SK-N-SH treated with all-trans-retinoic acid at 6 μM for 48 hours (cell line): ENCODE results near the gene ZBTB34.

Experiments
- ARNTL ChIP-seq: fragments of 450-650 bp; formaldehyde crosslinking; IDR thresholded peaks from 2 replicates; pipeline ENCODE4 v1.5.0; 2020; ENCODE audit warnings: low read depth, mild to moderate bottlenecking, moderate library complexity, borderline replicate concordance
- BACH2 ChIP-seq: fragments of 250-450 bp; sonication (Bioruptor Pico); IDR thresholded peaks from 2 replicates; pipeline ENCODE4 v1.9.0; 2021; ENCODE audit warnings: mild to moderate bottlenecking, borderline replicate concordance
- CSDC2 ChIP-seq: fragments of 250-450 bp; sonication (Bioruptor Pico); IDR thresholded peaks from 2 replicates; pipeline ENCODE4 v1.5.0; 2020; ENCODE audit warnings: mild to moderate bottlenecking, moderate library complexity
- GLIS3 ChIP-seq: fragments of 250-450 bp; sonication (Bioruptor Pico); IDR thresholded peaks from 2 replicates; pipeline ENCODE4 v1.5.0; 2020; ENCODE audit warnings: mild to moderate bottlenecking, moderate library complexity
- OSR1 ChIP-seq: fragments of 250-450 bp; sonication (Bioruptor Pico); IDR thresholded peaks from 2 replicates; pipeline ENCODE4 v1.8.0; 2022; ENCODE audit warnings: moderate library complexity, mild to moderate bottlenecking, inconsistent platforms
- PATZ1 ChIP-seq: fragments of 250-450 bp; sonication (Bioruptor Pico); IDR thresholded peaks from 2 replicates; pipeline ENCODE4 v1.8.0; 2020; ENCODE audit warnings: mild to moderate bottlenecking, moderate library complexity, borderline replicate concordance
- PPARA ChIP-seq: fragments of 250-450 bp; sonication (Bioruptor Pico); IDR thresholded peaks from 2 replicates; pipeline ENCODE4 v1.5.0; 2020; ENCODE audit warnings: mild to moderate bottlenecking, borderline replicate concordance
- RARB ChIP-seq: fragments of 250-450 bp; sonication (Bioruptor Pico); IDR thresholded peaks from 2 replicates; pipeline ENCODE4 v1.8.0; 2021; ENCODE audit warnings: mild to moderate bottlenecking, moderate library complexity
- SNAI2 ChIP-seq: fragments of 250-450 bp; sonication (Bioruptor Pico); IDR thresholded peaks from 2 replicates; pipeline ENCODE4 v1.5.0; 2020; ENCODE audit warnings: mild to moderate bottlenecking, moderate library complexity
- TOX ChIP-seq: fragments of 250-450 bp; sonication (Bioruptor Pico); IDR thresholded peaks from 2 replicates; pipeline ENCODE4 v1.8.0; 2021; ENCODE audit warnings: mild to moderate bottlenecking, moderate library complexity, borderline replicate concordance
- ZFP3 ChIP-seq: fragments of 250-450 bp; sonication (Bioruptor Pico); IDR thresholded peaks from 2 replicates; pipeline ENCODE4 v1.5.0; 2020; ENCODE audit warnings: mild to moderate bottlenecking, moderate library complexity
- ZFP30 ChIP-seq: fragments of 450-650 bp; formaldehyde crosslinking; IDR thresholded peaks from 2 replicates; pipeline ENCODE4 v1.5.0; 2022; ENCODE audit warnings: mild to moderate bottlenecking, moderate library complexity
- ZNF70 ChIP-seq: fragments of 450-650 bp; formaldehyde crosslinking; IDR thresholded peaks from 2 replicates; pipeline ENCODE4 v1.5.0; 2020; ENCODE audit warnings: mild to moderate bottlenecking, moderate library complexity
- TF ChIP-seq, protein P1 (sequence below): fragments of 250-450 bp; sonication (Bioruptor Pico); IDR thresholded peaks from 2 replicates; pipeline ENCODE4 v1.5.1; 2020; ENCODE audit warnings: low read depth, mild to moderate bottlenecking, moderate library complexity

GRCh38 chr9:126891676-126892075 lies 31.2 kb downstream of the ZBTB34 start:
- TF ChIP-seq ZFP3 (CRISPR knock-in tag) (no peak), GLIS3 (CRISPR knock-in tag) (no peak), PPARA (CRISPR knock-in tag) (no peak), PATZ1 (CRISPR knock-in tag) (no peak), RARB (CRISPR knock-in tag) (no peak), CSDC2 (CRISPR knock-in tag) (no peak), ARNTL (CRISPR knock-in tag) (no peak), ZFP30 (CRISPR knock-in tag) (no peak), BACH2 (CRISPR knock-in tag) (no peak), SNAI2 (CRISPR knock-in tag) (no peak), ZNF70 (CRISPR knock-in tag) (no peak), OSR1 (CRISPR knock-in tag) (no peak), TOX (CRISPR knock-in tag) (no peak)
- TF ChIP-seq, protein P1, sequence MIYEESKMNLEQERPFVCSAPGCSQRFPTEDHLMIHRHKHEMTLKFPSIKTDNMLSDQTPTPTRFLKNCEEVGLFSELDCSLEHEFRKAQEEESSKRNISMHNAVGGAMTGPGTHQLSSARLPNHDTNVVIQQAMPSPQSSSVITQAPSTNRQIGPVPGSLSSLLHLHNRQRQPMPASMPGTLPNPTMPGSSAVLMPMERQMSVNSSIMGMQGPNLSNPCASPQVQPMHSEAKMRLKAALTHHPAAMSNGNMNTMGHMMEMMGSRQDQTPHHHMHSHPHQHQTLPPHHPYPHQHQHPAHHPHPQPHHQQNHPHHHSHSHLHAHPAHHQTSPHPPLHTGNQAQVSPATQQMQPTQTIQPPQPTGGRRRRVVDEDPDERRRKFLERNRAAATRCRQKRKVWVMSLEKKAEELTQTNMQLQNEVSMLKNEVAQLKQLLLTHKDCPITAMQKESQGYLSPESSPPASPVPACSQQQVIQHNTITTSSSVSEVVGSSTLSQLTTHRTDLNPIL (CRISPR knock-in tag): no peak
